H1 (cell line): Measurements from ENCODE around the gene U2AF1L4. TPM values are rescaled to one million over a fixed set of nuclear protein-coding genes. Genes with fewer than 3 reads are reported as not detected.

Experiments
- CTCF ChIA-PET: fragments of 300-600 bp; sonication (Branson Sonifier 250); formaldehyde crosslinking; loops from one replicate; lab custom pipeline; 2021; ENCODE audit not compliant: partially characterized antibody; lab: Charles Lee
- POLR2A ChIA-PET: fragments of 300-600 bp; sonication (Branson Sonifier 250); formaldehyde crosslinking; loops from one replicate; lab custom pipeline; 2021; ENCODE audit warnings: inconsistent platforms; ENCODE audit not compliant: partially characterized antibody; lab: Charles Lee
- DNase-seq, 2 experiments: peaks; one replicate each; pipeline versions ENCODE4 v3.0.0 to v3.0.0-alpha.2; 2010 to 2022; ENCODE audit warnings: low spot score in 2 of 2, low read depth in 1 of 2, mixed read lengths in 1 of 2
- FAIRE-seq: peaks from 2 replicates; lab custom pipeline; 2011; peaks lifted over from hg19 to GRCh38; lab: Jason Lieb, UNC
- H2AFZ ChIP-seq: 2 replicates; pipeline ENCODE4 v1.8.1; 2012; ENCODE audit warnings: low read length, inconsistent platforms
- H2AK5ac ChIP-seq: 2 replicates; pipeline ENCODE4 v1.6.1; 2013; ENCODE audit warnings: low read depth, low read length
- H2BK120ac ChIP-seq: replicated peaks from 2 replicates; pipeline ENCODE3; 2013; ENCODE audit warnings: low read depth, low read length, inconsistent platforms
- H2BK12ac ChIP-seq: 2 replicates; pipeline ENCODE4 v1.6.1; 2013; ENCODE audit warnings: low read depth, low read length
- H2BK15ac ChIP-seq: 2 replicates; pipeline ENCODE4 v1.6.1; 2013; ENCODE audit warnings: low read length
- H2BK20ac ChIP-seq: 2 replicates; pipeline ENCODE4 v1.6.1; 2013; ENCODE audit warnings: low read length
- H2BK5ac ChIP-seq: 2 replicates; pipeline ENCODE4 v1.6.1; 2013; ENCODE audit warnings: low read depth, low read length
- H3K14ac ChIP-seq: 2 replicates; pipeline ENCODE4 v1.6.1; 2013; ENCODE audit warnings: inconsistent platforms; ENCODE audit not compliant: insufficient read length
- H3K18ac ChIP-seq: 2 replicates; pipeline ENCODE4 v1.6.1; 2013; ENCODE audit warnings: low read length; ENCODE audit errors: extremely low read depth
- H3K23ac ChIP-seq: 2 replicates; pipeline ENCODE4 v1.6.1; 2013; ENCODE audit warnings: inconsistent platforms; ENCODE audit not compliant: insufficient read length
- H3K23me2 ChIP-seq: 2 replicates; pipeline ENCODE4 v1.6.1; 2013; ENCODE audit warnings: low read depth, low read length
- H3K27ac ChIP-seq: 2 replicates; pipeline ENCODE4 v1.6.1; 2011; ENCODE audit warnings: low read depth, low read length, inconsistent platforms
- H3K27me3 ChIP-seq, 4 experiments: replicated peaks in 1 of 4; 1 replicate in 1 of 4; 2 replicates in 3 of 4; pipeline versions ENCODE4 v1.6.1 to v1.8.1; 2011 to 2013; ENCODE audit warnings: low read length in 3 of 4, mild to moderate bottlenecking in 3 of 4, inconsistent platforms in 2 of 4, mixed read lengths in 2 of 4, moderate library complexity in 1 of 4; ENCODE audit not compliant: control insufficient read depth in 3 of 4, insufficient read depth in 3 of 4; ENCODE audit errors: extremely low read depth in 1 of 4
- H3K36me3 ChIP-seq, 4 experiments: 2 replicates each; pipeline versions ENCODE4 v1.6.1 to v1.8.1; 2011 to 2013; ENCODE audit warnings: mild to moderate bottlenecking in 4 of 4, low read length in 3 of 4, moderate library complexity in 2 of 4, control low read depth in 1 of 4, inconsistent platforms in 1 of 4; ENCODE audit not compliant: insufficient read depth in 4 of 4, control insufficient read depth in 2 of 4
- H3K4ac ChIP-seq: replicated peaks from 2 replicates; pipeline ENCODE3; 2013; ENCODE audit warnings: low read length, low read depth, mixed read lengths, inconsistent platforms; ENCODE audit not compliant: insufficient read length
- H3K4me1 ChIP-seq, 4 experiments: replicated peaks in 1 of 4; 1 replicate in 1 of 4; 2 replicates in 3 of 4; pipeline versions ENCODE4 v1.6.1 to v1.8.1; 2011 to 2013; ENCODE audit warnings: low read length in 3 of 4, inconsistent platforms in 2 of 4, mixed read lengths in 1 of 4; ENCODE audit not compliant: insufficient read depth in 4 of 4, control insufficient read depth in 3 of 4
- H3K4me2 ChIP-seq, 2 experiments: 2 replicates each; pipeline versions ENCODE4 v1.6.1 to v1.8.1; 2011 to 2013; ENCODE audit warnings: low read depth in 2 of 2, low read length in 2 of 2, control low read depth in 1 of 2, inconsistent platforms in 1 of 2, mild to moderate bottlenecking in 1 of 2; ENCODE audit not compliant: insufficient read depth in 1 of 2
- H3K4me3 ChIP-seq, 4 experiments: fragments of 200-600, 300-600 bp in 1 of 4; sonication (generic), shearing (Covaris generic), sonication (Bioruptor Twin) in 1 of 4; 2 replicates each; pipeline versions ENCODE4 v1.5.1 to v1.8.1; 2011 to 2016; ENCODE audit warnings: low read length in 4 of 4, low read depth in 3 of 4, control low read depth in 2 of 4, inconsistent platforms in 2 of 4, mild to moderate bottlenecking in 2 of 4, mixed read lengths in 1 of 4, moderate library complexity in 1 of 4; ENCODE audit not compliant: insufficient read depth in 2 of 4; ENCODE audit errors: extremely low read depth in 1 of 4
- H3K56ac ChIP-seq: replicated peaks from 2 replicates; pipeline ENCODE3; 2013; ENCODE audit warnings: low read depth, mild to moderate bottlenecking, mixed read lengths, low read length, inconsistent platforms; ENCODE audit not compliant: insufficient read length
- H3K79me1 ChIP-seq: 2 replicates; pipeline ENCODE4 v1.6.1; 2013; ENCODE audit warnings: low read depth, low read length, control low read depth
- H3K79me2 ChIP-seq, 2 experiments: 2 replicates each; pipeline versions ENCODE4 v1.6.1 to v1.8.1; 2012 to 2013; ENCODE audit warnings: low read length in 2 of 2, mild to moderate bottlenecking in 2 of 2, inconsistent platforms in 1 of 2; ENCODE audit not compliant: insufficient read depth in 2 of 2, control insufficient read depth in 1 of 2
- H3K9ac ChIP-seq, 4 experiments: replicated peaks in 1 of 4; 1 replicate in 1 of 4; 2 replicates in 3 of 4; pipeline versions ENCODE4 v1.6.1 to v1.8.1; 2011 to 2013; ENCODE audit warnings: low read depth in 3 of 4, low read length in 3 of 4, control low read depth in 2 of 4, mild to moderate bottlenecking in 2 of 4, moderate library complexity in 2 of 4, inconsistent platforms in 1 of 4; ENCODE audit errors: extremely low read depth in 1 of 4
- H3K9me3 ChIP-seq, 2 experiments: 2 replicates each; pipeline versions ENCODE4 v1.6.1 to v1.8.1; 2012 to 2013; ENCODE audit warnings: mild to moderate bottlenecking in 2 of 2, moderate library complexity in 2 of 2, control low read depth in 1 of 2, inconsistent platforms in 1 of 2, low read depth in 1 of 2, low read length in 1 of 2, mixed read lengths in 1 of 2; ENCODE audit not compliant: insufficient read depth in 2 of 2
- H4K20me1 ChIP-seq, 2 experiments: replicated peaks in 1 of 2; 2 replicates each; pipeline versions ENCODE3 to v1.8.1; 2011 to 2013; ENCODE audit warnings: inconsistent platforms in 2 of 2, low read length in 2 of 2, mild to moderate bottlenecking in 1 of 2; ENCODE audit not compliant: insufficient read depth in 2 of 2, control insufficient read depth in 1 of 2
- H4K5ac ChIP-seq: 2 replicates; pipeline ENCODE4 v1.6.1; 2013; ENCODE audit warnings: low read length, low read depth, mixed read lengths, inconsistent platforms; ENCODE audit not compliant: insufficient read length
- H4K8ac ChIP-seq: 2 replicates; pipeline ENCODE4 v1.8.0; 2013; ENCODE audit warnings: mild to moderate bottlenecking, moderate library complexity, low read length, inconsistent platforms; ENCODE audit not compliant: insufficient read depth; ENCODE audit errors: extremely low read depth
- H4K91ac ChIP-seq: replicated peaks from 2 replicates; pipeline ENCODE3; 2013; ENCODE audit warnings: low read length, mixed read lengths, inconsistent platforms; ENCODE audit not compliant: insufficient read length
- BCL11A ChIP-seq, 2 experiments: IDR thresholded peaks; one replicate each; pipeline ENCODE4 v1.6.1; 2011; ENCODE audit warnings: low read depth in 2 of 2, low read length in 2 of 2, mild to moderate bottlenecking in 2 of 2
- CBX5 ChIP-seq: fragments of 300-800, 300-1000 bp; sonication (generic); IDR thresholded peaks from 2 replicates; pipeline ENCODE4 v1.7.1; 2016; ENCODE audit warnings: antibody characterized with exemption, low read length, low read depth
- EP300 ChIP-seq, 2 experiments: IDR thresholded peaks; 1 replicate in 1 of 2; 2 replicates in 1 of 2; pipeline ENCODE4 v1.6.1; 2011 to 2012; ENCODE audit warnings: low read depth in 2 of 2, low read length in 2 of 2, mild to moderate bottlenecking in 2 of 2, borderline replicate concordance in 1 of 2, inconsistent platforms in 1 of 2, moderate library complexity in 1 of 2
- KDM1A ChIP-seq: fragments of 200-600, 300-600 bp; sonication (generic); IDR thresholded peaks from 2 replicates; pipeline ENCODE4 v1.7.1; 2016; ENCODE audit warnings: mild to moderate bottlenecking, low read length, borderline replicate concordance
- KDM4A ChIP-seq: IDR thresholded peaks from one replicate; pipeline ENCODE4 v1.7.1; 2012; ENCODE audit warnings: low read depth, mild to moderate bottlenecking, moderate library complexity, low read length, inconsistent platforms; ENCODE audit not compliant: severe bottlenecking
- POLR2AphosphoS5 ChIP-seq: IDR thresholded peaks from 2 replicates; pipeline ENCODE4 v1.6.1; 2011; ENCODE audit warnings: low read depth, low read length
- RBBP5 ChIP-seq: IDR thresholded peaks from 2 replicates; pipeline ENCODE4 v1.7.1; 2012; ENCODE audit warnings: low read depth, mild to moderate bottlenecking, inconsistent platforms, low read length, moderate library complexity, borderline replicate concordance
- SAP30 ChIP-seq: fragments of 300-600 bp; sonication (generic); IDR thresholded peaks from 2 replicates; pipeline ENCODE4 v1.7.1; 2012; ENCODE audit warnings: low read length, moderate library complexity, mild to moderate bottlenecking, inconsistent platforms; ENCODE audit not compliant: insufficient read depth, insufficient replicate concordance
- SIN3A ChIP-seq, 2 experiments: IDR thresholded peaks in 1 of 2; conservative IDR thresholded peaks in 1 of 2; 2 replicates each; pipeline ENCODE4 v1.6.1; 2011 to 2012; ENCODE audit warnings: low read length in 2 of 2, improper control_type of control experiment in 1 of 2, low read depth in 1 of 2, mild to moderate bottlenecking in 1 of 2
- SUZ12 ChIP-seq: fragments of 200-600 bp; sonication (generic); IDR thresholded peaks from 2 replicates; pipeline ENCODE4 v1.6.1; 2012; ENCODE audit warnings: mild to moderate bottlenecking, inconsistent platforms, low read length, moderate library complexity, mixed read lengths
- TAF1 ChIP-seq: IDR thresholded peaks from 2 replicates; pipeline ENCODE4 v1.6.1; 2011; ENCODE audit warnings: mild to moderate bottlenecking, low read depth, low read length
- WGBS, 2 experiments: shearing (Covaris generic) in 1 of 2; methylation state at CpG; one replicate each; pipeline versions ENCODE4 v1.1.6 to v1.1.7; 2013 to 2015; ENCODE audit warnings: low lambda C conversion rate in 2 of 2, mixed read lengths in 2 of 2, inconsistent platforms in 1 of 2, low coverage in 1 of 2, missing lambda C conversion rate in 1 of 2; ENCODE audit not compliant: insufficient replicate concordance in 2 of 2, insufficient coverage in 1 of 2, insufficient read length in 1 of 2; ENCODE audit errors: extremely low coverage in 1 of 2, missing lambda C conversion rate in 1 of 2; 5-methylcytosine and 5-hydroxymethylcytosine counted together
- polyA plus RNA-seq, 7 experiments: library from polyadenylated mRNA; depleted of rRNA in 3 of 7; stranded (reverse) in 5 of 7; unstranded in 2 of 7; fragments of >200 nt in 5 of 7; fragments of 200-250 nt in 2 of 7; gene quantifications; 1 replicate in 5 of 7; 2 replicates in 1 of 7; 4 replicates in 1 of 7; pipeline versions ENCODE4 v1.2.1 to v1.2.3, GENCODE V29; 2011 to 2013; ENCODE audit warnings: missing spikeins in 2 of 7, mixed read lengths in 2 of 7
- total RNA-seq: library from RNA; stranded (reverse); fragmentation: NEBNext Ultra II Directional; extraction: Animal tissue kit (Norgen Biotek cat#: 25700); gene quantifications from 2 replicates; pipeline ENCODE4 v1.2.1, GENCODE V29; 2021
- TF ChIP-seq, protein P1 (sequence below): IDR thresholded peaks from 2 replicates; pipeline ENCODE4 v1.6.1; 2011; ENCODE audit warnings: low read depth, mild to moderate bottlenecking, low read length; ENCODE audit not compliant: insufficient read depth

U2AF1L4 gene
- total and polyA plus RNA-seq, 2 of the 8 experiments (the other 6 are each of a cell fraction or from before 2014, with no cell fraction given), result 15.1 to 32.7 TPM

DNA sequence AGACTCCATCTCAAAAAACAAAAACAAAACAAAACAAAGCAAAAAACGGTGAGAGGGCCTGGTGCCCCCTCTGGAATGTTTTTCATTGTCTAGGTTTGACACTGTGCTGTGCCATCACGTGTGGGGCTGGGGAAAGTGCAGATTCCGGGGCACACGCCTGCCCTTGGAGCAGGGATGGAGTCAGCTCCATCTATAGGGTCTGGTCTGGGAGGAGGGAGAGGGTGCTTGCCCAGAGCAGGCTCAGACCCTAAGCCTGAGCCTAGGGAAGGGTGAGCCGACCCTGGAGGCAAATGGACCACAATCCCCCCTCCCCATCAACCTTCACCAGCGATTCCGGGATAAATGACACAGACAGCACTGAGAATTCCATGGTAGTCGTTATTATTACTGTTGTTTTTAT is 51.8 kb downstream of the U2AF1L4 start:
- H3K23ac ChIP-seq, result no peak overlapping the region
- H4K20me1 ChIP-seq, result no peaks in the 10 kb centered on the region
- 0 out of 2 replicates have a peak overlapping the region, but pooled peaks have one; percentile 26 for H2BK5ac ChIP-seq
- H3K56ac ChIP-seq, result no peak overlapping the region
- H2AK5ac ChIP-seq, result no peak overlapping the region
- FAIRE-seq (no peak), DNase-seq (no peak)
- no peak overlapping the region for H3K27ac ChIP-seq
- ChIA-PET POLR2A (interaction anchor here (0.6 to 1.7 kb wide), 7 partner anchors 20 to 412 kb away, joined by 3 to 9 read pairs (median 3); partner anchors contain the start of genes PSENEN and U2AF1L4), CTCF (interaction anchor here (0.6 to 7.6 kb wide), 14 partner anchors 12 to 361 kb away, joined by 3 to 105 read pairs (median 4); partner anchors contain the start of genes THAP8 and ZBTB32)
- no peaks in the 10 kb centered on the region for H3K79me1 ChIP-seq
- no peaks in the 10 kb centered on the region for H3K27me3 ChIP-seq
- H4K5ac ChIP-seq, result no peak overlapping the region
- no peak overlapping the region for H2BK120ac ChIP-seq
- no peaks in the 10 kb centered on the region for H3K36me3 ChIP-seq
- H3K4ac ChIP-seq, result no peak overlapping the region
- peak overlapping the region; percentile 8; the same call in 1 of the 2 replicates for H2BK20ac ChIP-seq
- no peak overlapping the region for H3K9ac ChIP-seq
- WGBS, 2 experiments, result 29% methylated on average over 8 of the region's 8 CpGs; no CpG with 5 or more reads in 1 of the 2 experiments
- H3K4me1 ChIP-seq, result no peaks in the 10 kb centered on the region
- H4K91ac ChIP-seq, result no peak overlapping the region
- peak overlapping the region; percentile 89; the same call in 1 of the 2 replicates for H2BK12ac ChIP-seq
- no peak overlapping the region for H3K4me2 ChIP-seq
- H3K23me2 ChIP-seq, result no peaks in the 10 kb centered on the region
- no peak overlapping the region for H3K14ac ChIP-seq
- no peak overlapping the region for H2AFZ ChIP-seq
- H3K18ac ChIP-seq, result no peak overlapping the region; the same call in 1 of the 2 replicates
- no peak overlapping the region for H4K8ac ChIP-seq
- H3K9me3 ChIP-seq, result no peaks in the 10 kb centered on the region
- H3K4me3 ChIP-seq, result no peak overlapping the region
- H2BK15ac ChIP-seq, result peak overlapping the region; percentile 12; the same call in 1 of the 2 replicates
- H3K79me2 ChIP-seq, result no peaks in the 10 kb centered on the region
- TF ChIP-seq BCL11A (IDR thresholded peaks at IDR 0.05; ENCODE audit: low read depth in 2 of 2, low read length in 2 of 2) (no peak), TAF1 (no peak), KDM1A (no peak), KDM4A (no peak), EP300 (IDR thresholded peaks at IDR 0.05; ENCODE audit: borderline replicate concordance in 1 of 2, low read depth in 2 of 2, low read length in 2 of 2) (no peak), SUZ12 (no peak), SAP30 (no peak), RBBP5 (no peak), POLR2AphosphoS5 (no peak), SIN3A (conservative IDR thresholded peaks at IDR 0.05 in 1 of 2, IDR thresholded peaks at IDR 0.05 in 1 of 2; ENCODE audit: low read depth in 1 of 2, low read length in 2 of 2) (no peak), CBX5 (no peak)
- TF ChIP-seq, protein P1, sequence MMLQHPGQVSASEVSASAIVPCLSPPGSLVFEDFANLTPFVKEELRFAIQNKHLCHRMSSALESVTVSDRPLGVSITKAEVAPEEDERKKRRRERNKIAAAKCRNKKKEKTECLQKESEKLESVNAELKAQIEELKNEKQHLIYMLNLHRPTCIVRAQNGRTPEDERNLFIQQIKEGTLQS, result no peak
